GM21576 (cell line): ENCODE data around the gene PIK3R1.

ENCODE experiments used
- ATAC-seq: cut with Tn5 transposase; IDR thresholded peaks from one replicate; pipeline ENCODE4 v1.9.1; 2021; ENCODE audit warnings: mild to moderate bottlenecking, moderate library complexity; ENCODE audit not compliant: unreplicated experiment

The PIK3R1 gene

GRCh38 chr5:68319706-68320412, 104.3 kb downstream of the PIK3R1 start:
- no peak for ATAC-seq

- no peak for ATAC-seq
Observed at GRCh38 chr5:68320413-68320986, 104.9 kb downstream of the PIK3R1 start.

GRCh38 chr5:68325065-68325580, 109.6 kb downstream of the PIK3R1 start:
- ATAC-seq = no peak

GRCh38 chr5:68329554-68330255, 114.1 kb downstream of the PIK3R1 start:
- ATAC-seq = no peak

GRCh38 chr5:68330574-68330973, 115.0 kb downstream of the PIK3R1 start:
- no peak for ATAC-seq

- ATAC-seq = no peak
Observed at GRCh38 chr5:68331192-68332079, 115.9 kb downstream of the PIK3R1 start.

- no peak for ATAC-seq
Observed at GRCh38 chr5:68332080-68332451, 116.5 kb downstream of the PIK3R1 start.

GRCh38 chr5:68332556-68332955, 117.0 kb downstream of the PIK3R1 start:
- no peak for ATAC-seq

- ATAC-seq = no peak
Observed at GRCh38 chr5:68333649-68334552, 118.3 kb downstream of the PIK3R1 start.

GRCh38 chr5:68334553-68334886, 119.0 kb downstream of the PIK3R1 start:
- no peak for ATAC-seq

GRCh38 chr5:68335075-68335474, 119.5 kb downstream of the PIK3R1 start:
- no peak for ATAC-seq

GRCh38 chr5:68336200-68336599, 120.6 kb downstream of the PIK3R1 start:
- no peak for ATAC-seq

GRCh38 chr5:68337235-68337634, 121.7 kb downstream of the PIK3R1 start:
- no peak for ATAC-seq

GRCh38 chr5:68339921-68340321, 124.4 kb downstream of the PIK3R1 start:
- ATAC-seq = no peak

- ATAC-seq = no peak
Observed at GRCh38 chr5:68341006-68341405, 125.5 kb downstream of the PIK3R1 start.

GRCh38 chr5:68342693-68343092, 127.1 kb downstream of the PIK3R1 start:
- no peak for ATAC-seq

- peak; percentile 78 for ATAC-seq
Observed at GRCh38 chr5:68343421-68343826, 127.9 kb downstream of the PIK3R1 start.

- no peak for ATAC-seq
Observed at GRCh38 chr5:68344447-68345111, 129.0 kb downstream of the PIK3R1 start.

- ATAC-seq = no peak
Observed at GRCh38 chr5:68345171-68345570, 129.6 kb downstream of the PIK3R1 start.

- ATAC-seq = no peak
Observed at GRCh38 chr5:68345582-68345981, 130.0 kb downstream of the PIK3R1 start.
